HG02610 (cell line): ENCODE measurements around the gene PPDPF.

Experiments used
- ATAC-seq: cut with Tn5 transposase; IDR thresholded peaks from one replicate; pipeline ENCODE4 v1.9.1; 2021; ENCODE audit warnings: mild to moderate bottlenecking, moderate library complexity; ENCODE audit not compliant: unreplicated experiment

PPDPF gene

GRCh38 chr20:63519668-63520503 lies 679 bp upstream of the PPDPF start:
- peak; percentile 31 for ATAC-seq

- peak; percentile 48 for ATAC-seq
These were observed 503 bp downstream of the PPDPF start for GRCh38 chr20:63520934-63521601.

GRCh38 chr20:63521602-63522001 lies 1.0 kb downstream of the PPDPF start:
- ATAC-seq: no peak

GRCh38 chr20:63522091-63522868 lies 1.7 kb downstream of the PPDPF start:
- no peak for ATAC-seq

- no peak for ATAC-seq
These were observed 2.5 kb downstream of the PPDPF start for GRCh38 chr20:63522981-63523611.

- no peak for ATAC-seq
These were observed 4.6 kb downstream of the PPDPF start for GRCh38 chr20:63525185-63525584.

GRCh38 chr20:63525971-63526370 lies 5.4 kb downstream of the PPDPF start:
- ATAC-seq: no peak

- no peak for ATAC-seq
These were observed 6.6 kb downstream of the PPDPF start for GRCh38 chr20:63527184-63527583.

- ATAC-seq: no peak
These were observed 8.8 kb downstream of the PPDPF start for GRCh38 chr20:63529180-63529860.

GRCh38 chr20:63529861-63530787 lies 9.6 kb downstream of the PPDPF start:
- no peak for ATAC-seq

- no peak for ATAC-seq
These were observed 10.2 kb downstream of the PPDPF start for GRCh38 chr20:63530788-63531160.

GRCh38 chr20:63531686-63532448 lies 11.3 kb downstream of the PPDPF start:
- ATAC-seq: no peak

GRCh38 chr20:63532449-63532971 lies 11.9 kb downstream of the PPDPF start:
- no peak for ATAC-seq

- no peak for ATAC-seq
These were observed 12.8 kb downstream of the PPDPF start for GRCh38 chr20:63533388-63533787.

GRCh38 chr20:63533871-63534393 lies 13.4 kb downstream of the PPDPF start:
- no peak for ATAC-seq

- no peak for ATAC-seq
These were observed 13.9 kb downstream of the PPDPF start for GRCh38 chr20:63534427-63534830.

GRCh38 chr20:63534831-63535651 lies 14.5 kb downstream of the PPDPF start:
- no peak for ATAC-seq
